HCT116 (cell line): Measurements from ENCODE around the gene TGOLN2. TPM values are rescaled to one million over a fixed set of nuclear protein-coding genes. Genes with fewer than 3 reads are reported as not detected.

Experiments used
- ATAC-seq: fragments of 200-7000 bp; cut with Tn5 transposase; 2 replicates; pipeline ENCODE4 v1.9.1; 2020; ENCODE audit warnings: mild to moderate bottlenecking, moderate library complexity
- BruUV-seq: library from RNA; stranded (reverse); fragments of 400-500 nt; replicated peaks from 2 replicates; lab custom pipeline; 2021; lab: Mats Ljungman, UMichigan
- CTCF ChIA-PET: fragments of 300-600 bp; sonication (Branson Sonifier 250); formaldehyde crosslinking; loops from one replicate; lab custom pipeline; 2021; ENCODE audit warnings: antibody characterized with exemption; lab: Charles Lee
- POLR2A ChIA-PET: fragments of 300-600, 350-600 bp; sonication (Branson Sonifier 250); formaldehyde crosslinking; loops from one replicate; lab custom pipeline; 2021; ENCODE audit warnings: antibody characterized with exemption; lab: Charles Lee
- RAD21 ChIA-PET, 2 experiments: fragments of 300-600 bp; sonication (Branson Sonifier 250); formaldehyde crosslinking; loops; one replicate each; lab custom pipeline; 2023; ENCODE audit warnings: low total read pairs in 2 of 2; ENCODE audit not compliant: uncharacterized antibody in 2 of 2, unreplicated experiment in 2 of 2, low non-redundant PET in 1 of 2; lab: Charles Lee
- DNase-seq: peaks from one replicate; pipeline ENCODE4 v3.0.0-alpha.2; 2010; ENCODE audit warnings: low read depth, low spot score
- H2AFZ ChIP-seq: fragments of 200-600 bp; shearing (Covaris generic), sonication (generic); 2 replicates; pipeline ENCODE4 v1.6.1; 2017; ENCODE audit warnings: low read depth, mixed run types, mixed read lengths, antibody characterized with exemption, low read length; ENCODE audit not compliant: poor library complexity, severe bottlenecking
- H3K27ac ChIP-seq: 2 replicates; pipeline ENCODE4 v1.5.1; 2012; ENCODE audit warnings: low read depth, low read length
- H3K27me3 ChIP-seq: fragments of 200-600 bp; sonication (generic); 2 replicates; pipeline ENCODE4 v1.6.1; 2016; ENCODE audit warnings: mixed run types, low read length, mixed read lengths; ENCODE audit not compliant: insufficient read depth
- H3K36me3 ChIP-seq, 2 experiments: fragments of 200-500 bp in 1 of 2; fragments of 200-600 bp in 1 of 2; sonication (Bioruptor generic) in 1 of 2; sonication (generic) in 1 of 2; 2 replicates each; pipeline versions ENCODE4 v1.5.1 to v1.6.1; 2014 to 2016; ENCODE audit warnings: low read length in 2 of 2, inconsistent platforms in 1 of 2, mixed read lengths in 1 of 2, mixed run types in 1 of 2; ENCODE audit not compliant: insufficient read depth in 2 of 2, control insufficient read depth in 1 of 2
- H3K4me1 ChIP-seq, 2 experiments: fragments of 200-600 bp in 1 of 2; sonication (generic) in 1 of 2; 2 replicates each; pipeline versions ENCODE4 v1.5.1 to v1.6.1; 2012 to 2017; ENCODE audit warnings: low read length in 2 of 2, inconsistent platforms in 1 of 2, mild to moderate bottlenecking in 1 of 2, mixed read lengths in 1 of 2, mixed run types in 1 of 2, moderate library complexity in 1 of 2; ENCODE audit not compliant: insufficient read depth in 2 of 2, control insufficient read depth in 1 of 2
- H3K4me2 ChIP-seq: fragments of 200-600 bp; sonication (generic); 2 replicates; pipeline ENCODE4 v1.6.1; 2017; ENCODE audit warnings: mixed run types, low read length, mixed read lengths
- H3K4me3 ChIP-seq, 2 experiments: fragments of 200-600 bp in 1 of 2; sonication (generic) in 1 of 2; replicated peaks in 1 of 2; 2 replicates each; pipeline ENCODE4 v1.5.1; 2011 to 2016; ENCODE audit warnings: low read length in 2 of 2, control low read depth in 1 of 2, low read depth in 1 of 2, mild to moderate bottlenecking in 1 of 2, mixed read lengths in 1 of 2, mixed run types in 1 of 2
- H3K79me2 ChIP-seq: fragments of 200-600 bp; sonication (generic); 2 replicates; pipeline ENCODE4 v1.6.1; 2017; ENCODE audit warnings: mild to moderate bottlenecking, mixed run types, low read length, moderate library complexity, mixed read lengths; ENCODE audit not compliant: insufficient read depth
- H3K9ac ChIP-seq: fragments of 200-600 bp; sonication (generic); 2 replicates; pipeline ENCODE4 v1.6.1; 2016; ENCODE audit warnings: low read length, mixed read lengths
- H3K9me2 ChIP-seq: fragments of 200-600 bp; sonication (generic), shearing (Covaris generic); 2 replicates; pipeline ENCODE4 v1.6.1; 2017; ENCODE audit warnings: mixed run types, mild to moderate bottlenecking, moderate library complexity; ENCODE audit not compliant: insufficient read depth
- H3K9me3 ChIP-seq, 2 experiments: fragments of 200-500 bp in 1 of 2; fragments of 200-600 bp in 1 of 2; sonication (Bioruptor generic) in 1 of 2; sonication (generic) in 1 of 2; 2 replicates each; pipeline ENCODE4 v1.6.1; 2014 to 2017; ENCODE audit warnings: low read length in 2 of 2, mixed read lengths in 2 of 2, inconsistent platforms in 1 of 2, low read depth in 1 of 2, mild to moderate bottlenecking in 1 of 2, mixed run types in 1 of 2, moderate library complexity in 1 of 2; ENCODE audit not compliant: control insufficient read depth in 1 of 2, insufficient read depth in 1 of 2
- H4K20me1 ChIP-seq: fragments of 200-600 bp; sonication (generic), shearing (Covaris generic); 2 replicates; pipeline ENCODE4 v1.6.1; 2017; ENCODE audit warnings: mixed run types, mild to moderate bottlenecking, moderate library complexity; ENCODE audit not compliant: insufficient read depth
- CBX3 ChIP-seq: IDR thresholded peaks from 2 replicates; pipeline ENCODE4 v1.6.1; 2012; ENCODE audit warnings: low read depth
- CEBPB ChIP-seq: IDR thresholded peaks from 2 replicates; pipeline ENCODE4 v1.6.1; 2012; ENCODE audit warnings: low read depth
- EGR1 ChIP-seq: IDR thresholded peaks from 2 replicates; pipeline ENCODE4 v1.6.1; 2012; ENCODE audit warnings: low read depth
- ELF1 ChIP-seq: IDR thresholded peaks from 2 replicates; pipeline ENCODE4 v1.6.1; 2012; ENCODE audit warnings: low read depth, borderline replicate concordance
- EZH2 ChIP-seq: fragments of 200-600 bp; sonication (generic); IDR thresholded peaks from 2 replicates; pipeline ENCODE4 v1.6.1; 2017; ENCODE audit warnings: antibody characterized with exemption, mixed run types
- FOSL1 ChIP-seq: IDR thresholded peaks from 2 replicates; pipeline ENCODE4 v1.6.1; 2012; ENCODE audit warnings: low read depth
- JUND ChIP-seq: IDR thresholded peaks from 2 replicates; pipeline ENCODE4 v1.6.1; 2012
- RAD21 ChIP-seq: IDR thresholded peaks from 2 replicates; pipeline ENCODE4 v1.6.1; 2012; ENCODE audit warnings: low read depth, mild to moderate bottlenecking
- SIN3A ChIP-seq: IDR thresholded peaks from 2 replicates; pipeline ENCODE4 v1.6.1; 2012; ENCODE audit warnings: low read depth
- SRF ChIP-seq: IDR thresholded peaks from 2 replicates; pipeline ENCODE4 v1.6.1; 2012; ENCODE audit warnings: low read depth
- TCF7L2 ChIP-seq: IDR thresholded peaks from 2 replicates; pipeline ENCODE4 v1.7.0; 2011; ENCODE audit warnings: borderline replicate concordance, inconsistent platforms; ENCODE audit not compliant: insufficient read depth, insufficient read length; ENCODE audit errors: extremely low read depth
- YY1 ChIP-seq: IDR thresholded peaks from 2 replicates; pipeline ENCODE4 v1.6.1; 2011; ENCODE audit warnings: low read length, low read depth, moderate library complexity, mild to moderate bottlenecking; ENCODE audit not compliant: insufficient replicate concordance; ENCODE audit errors: extremely low read depth
- ZNF274 ChIP-seq: fragments of 200-500 bp; sonication (Bioruptor generic); IDR thresholded peaks from 2 replicates; pipeline ENCODE4 v1.6.1; 2014; ENCODE audit warnings: mild to moderate bottlenecking, low read depth, low read length, inconsistent platforms
- intact Hi-C: fragments of 100-400 bp; cut with micrococcal nuclease; formaldehyde crosslinking; loops from 2 replicates; pipeline ENCODE4 v1.10.0; 2022
- total RNA-seq: library from RNA; stranded (reverse); gene quantifications from one replicate; pipeline ENCODE4 v1.2.1, GENCODE V29; 2021; ENCODE audit not compliant: unreplicated experiment
- TF ChIP-seq, protein P1 (sequence below): IDR thresholded peaks from 2 replicates; pipeline ENCODE4 v1.6.1; 2012
- TF ChIP-seq, protein P2 (sequence below): IDR thresholded peaks from 2 replicates; pipeline ENCODE4 v1.6.1; 2011; ENCODE audit warnings: mild to moderate bottlenecking, low read length, moderate library complexity; ENCODE audit not compliant: insufficient replicate concordance; ENCODE audit errors: extremely low read depth
- TF ChIP-seq, protein P3 (sequence below): IDR thresholded peaks from 2 replicates; pipeline ENCODE4 v1.6.1; 2012
- TF ChIP-seq, protein P4 (sequence below), 3 experiments: fragments of 200-600 bp in 1 of 3; sonication (generic) in 1 of 3; IDR thresholded peaks in 2 of 3; conservative IDR thresholded peaks in 1 of 3; 2 replicates each; pipeline ENCODE4 v1.5.1; 2012 to 2017; ENCODE audit warnings: low read depth in 2 of 3, low read length in 2 of 3, antibody characterized with exemption in 1 of 3, borderline replicate concordance in 1 of 3, control low read depth in 1 of 3, mild to moderate bottlenecking in 1 of 3, mixed read lengths in 1 of 3, mixed run types in 1 of 3, moderate library complexity in 1 of 3; ENCODE audit not compliant: insufficient read depth in 1 of 3

The TGOLN2 gene
- total RNA-seq, 1 experiment from 2014 or later, result 43.2 TPM

DNA sequence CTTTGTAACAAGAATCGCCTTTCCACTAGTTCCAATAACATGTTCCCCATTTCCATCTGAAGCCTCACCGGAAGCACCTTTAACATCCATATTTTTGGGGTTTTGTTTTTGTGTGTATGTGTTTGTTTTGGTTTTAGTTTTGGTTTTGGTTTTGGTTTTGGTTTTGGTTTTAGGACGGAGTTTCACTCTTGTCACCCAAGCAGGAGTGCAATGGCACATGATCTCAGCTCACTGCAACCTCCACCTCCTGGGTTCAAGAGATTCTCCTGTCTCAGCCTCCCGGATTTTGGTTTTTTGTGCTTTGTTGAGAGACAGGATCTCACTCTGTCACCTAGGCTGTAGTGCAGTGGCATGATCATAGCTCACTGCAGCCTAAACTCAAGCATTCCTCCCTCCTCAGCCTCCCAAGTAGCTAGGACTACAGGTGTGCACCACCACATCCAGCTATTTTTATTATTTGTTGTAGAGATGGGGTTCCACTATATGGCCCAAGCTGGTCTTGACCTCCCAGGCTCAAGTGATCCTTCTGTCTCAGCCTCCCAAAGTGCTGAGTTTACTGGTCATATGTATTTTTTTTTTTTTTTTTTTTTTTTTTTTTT lies 36.3 kb downstream of the TGOLN2 start:
- BruUV-seq, result no TSS peak
- Histone ChIP-seq H2AFZ (no peak overlapping the region), H3K4me2 (no peak overlapping the region), H3K27ac (no peak overlapping the region), H3K79me2 (no peaks in the 10 kb centered on the region), H3K9ac (no peak overlapping the region), H3K4me1 (peaks cover 26 to 32% of the 10 kb centered on the region in 2 experiments), H3K36me3 (no peaks in the 10 kb centered on the region), H4K20me1 (no peaks in the 10 kb centered on the region), H3K9me2 (no peaks in the 10 kb centered on the region), H3K9me3 (no peaks in the 10 kb centered on the region), H3K27me3 (no peaks in the 10 kb centered on the region), H3K4me3 (no peak overlapping the region)
- no peak for ATAC-seq
- DNase-seq, result no peak
- RAD21 ChIA-PET, result no interaction called here
- POLR2A ChIA-PET, result no interaction called here
- TF ChIP-seq, protein P1, sequence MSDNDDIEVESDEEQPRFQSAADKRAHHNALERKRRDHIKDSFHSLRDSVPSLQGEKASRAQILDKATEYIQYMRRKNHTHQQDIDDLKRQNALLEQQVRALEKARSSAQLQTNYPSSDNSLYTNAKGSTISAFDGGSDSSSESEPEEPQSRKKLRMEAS, result no peak
- TF ChIP-seq SRF (no peak), TCF7L2 (no peak), FOSL1 (no peak), CEBPB (no peak), ZNF274 (no peak), CBX3 (no peak), ELF1 (no peak), EGR1 (no peak), YY1 (no peak), JUND (no peak), SIN3A (no peak), EZH2 (no peak), RAD21 (no peak)
- TF ChIP-seq, protein P2, sequence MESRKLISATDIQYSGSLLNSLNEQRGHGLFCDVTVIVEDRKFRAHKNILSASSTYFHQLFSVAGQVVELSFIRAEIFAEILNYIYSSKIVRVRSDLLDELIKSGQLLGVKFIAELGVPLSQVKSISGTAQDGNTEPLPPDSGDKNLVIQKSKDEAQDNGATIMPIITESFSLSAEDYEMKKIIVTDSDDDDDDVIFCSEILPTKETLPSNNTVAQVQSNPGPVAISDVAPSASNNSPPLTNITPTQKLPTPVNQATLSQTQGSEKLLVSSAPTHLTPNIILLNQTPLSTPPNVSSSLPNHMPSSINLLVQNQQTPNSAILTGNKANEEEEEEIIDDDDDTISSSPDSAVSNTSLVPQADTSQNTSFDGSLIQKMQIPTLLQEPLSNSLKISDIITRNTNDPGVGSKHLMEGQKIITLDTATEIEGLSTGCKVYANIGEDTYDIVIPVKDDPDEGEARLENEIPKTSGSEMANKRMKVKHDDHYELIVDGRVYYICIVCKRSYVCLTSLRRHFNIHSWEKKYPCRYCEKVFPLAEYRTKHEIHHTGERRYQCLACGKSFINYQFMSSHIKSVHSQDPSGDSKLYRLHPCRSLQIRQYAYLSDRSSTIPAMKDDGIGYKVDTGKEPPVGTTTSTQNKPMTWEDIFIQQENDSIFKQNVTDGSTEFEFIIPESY, result no peak
- TF ChIP-seq, protein P3, sequence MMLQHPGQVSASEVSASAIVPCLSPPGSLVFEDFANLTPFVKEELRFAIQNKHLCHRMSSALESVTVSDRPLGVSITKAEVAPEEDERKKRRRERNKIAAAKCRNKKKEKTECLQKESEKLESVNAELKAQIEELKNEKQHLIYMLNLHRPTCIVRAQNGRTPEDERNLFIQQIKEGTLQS, result no peak
- TF ChIP-seq, protein P4, sequence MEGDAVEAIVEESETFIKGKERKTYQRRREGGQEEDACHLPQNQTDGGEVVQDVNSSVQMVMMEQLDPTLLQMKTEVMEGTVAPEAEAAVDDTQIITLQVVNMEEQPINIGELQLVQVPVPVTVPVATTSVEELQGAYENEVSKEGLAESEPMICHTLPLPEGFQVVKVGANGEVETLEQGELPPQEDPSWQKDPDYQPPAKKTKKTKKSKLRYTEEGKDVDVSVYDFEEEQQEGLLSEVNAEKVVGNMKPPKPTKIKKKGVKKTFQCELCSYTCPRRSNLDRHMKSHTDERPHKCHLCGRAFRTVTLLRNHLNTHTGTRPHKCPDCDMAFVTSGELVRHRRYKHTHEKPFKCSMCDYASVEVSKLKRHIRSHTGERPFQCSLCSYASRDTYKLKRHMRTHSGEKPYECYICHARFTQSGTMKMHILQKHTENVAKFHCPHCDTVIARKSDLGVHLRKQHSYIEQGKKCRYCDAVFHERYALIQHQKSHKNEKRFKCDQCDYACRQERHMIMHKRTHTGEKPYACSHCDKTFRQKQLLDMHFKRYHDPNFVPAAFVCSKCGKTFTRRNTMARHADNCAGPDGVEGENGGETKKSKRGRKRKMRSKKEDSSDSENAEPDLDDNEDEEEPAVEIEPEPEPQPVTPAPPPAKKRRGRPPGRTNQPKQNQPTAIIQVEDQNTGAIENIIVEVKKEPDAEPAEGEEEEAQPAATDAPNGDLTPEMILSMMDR (IDR thresholded peaks at IDR 0.05 in 2 of 3, conservative IDR thresholded peaks at IDR 0.05 in 1 of 3; ENCODE audit: borderline replicate concordance in 1 of 3, insufficient read depth in 1 of 3, low read depth in 2 of 3, low read length in 2 of 3), result no peak
- CTCF ChIA-PET, result interaction anchor here (1.2 kb wide), 1 partner anchor 224 kb away, joined by 4 read pairs; no protein-coding TSS in a partner anchor
- intact Hi-C loops, result no loop called here
